PC-3 (cell line): ENCODE results near the gene ADGRV1. TPM values are rescaled to one million over a fixed set of nuclear protein-coding genes. Genes with fewer than 3 reads are reported as not detected.

Source experiments
- ATAC-seq: fragments of 200-7000 bp; cut with Tn5 transposase; 2 replicates; pipeline ENCODE4 v1.9.1; 2020; ENCODE audit warnings: mild to moderate bottlenecking, moderate library complexity
- BruUV-seq: library from RNA; stranded (reverse); fragments of 400-500 nt; replicated peaks from 2 replicates; lab custom pipeline; 2021; lab: Mats Ljungman, UMichigan
- CTCF ChIA-PET: fragments of 300-600 bp; sonication (Branson Sonifier 250); formaldehyde crosslinking; loops from one replicate; lab custom pipeline; 2022; ENCODE audit warnings: antibody characterized with exemption; lab: Charles Lee
- POLR2A ChIA-PET: fragments of 300-600 bp; sonication (Branson Sonifier 250); formaldehyde crosslinking; loops from one replicate; lab custom pipeline; 2022; ENCODE audit warnings: antibody characterized with exemption; ENCODE audit not compliant: unreplicated experiment; lab: Charles Lee
- DNase-seq: peaks from one replicate; pipeline ENCODE4 v3.0.0-alpha.2; 2015
- H2AFZ ChIP-seq: fragments of 300-600 bp; sonication (generic); 2 replicates; pipeline ENCODE4 v1.6.0; 2016; ENCODE audit warnings: antibody characterized with exemption, low read length
- H3F3A ChIP-seq: fragments of 300-600 bp; sonication (generic); one replicate; pipeline ENCODE4 v1.6.0; 2017; ENCODE audit warnings: antibody characterized with exemption, low read length, control low read depth, mild to moderate bottlenecking; ENCODE audit not compliant: unreplicated experiment
- H3K27ac ChIP-seq: fragments of 300-600 bp; sonication (generic); 2 replicates; pipeline ENCODE4 v1.5.1; 2016; ENCODE audit warnings: mild to moderate bottlenecking, low read length
- H3K27me3 ChIP-seq: fragments of 300-600 bp; sonication (generic); 2 replicates; pipeline ENCODE4 v1.6.1; 2016; ENCODE audit warnings: low read length, mixed read lengths
- H3K36me3 ChIP-seq: fragments of 300-600 bp; sonication (generic); 2 replicates; pipeline ENCODE4 v1.6.1; 2016; ENCODE audit warnings: low read depth, mixed run types, low read length, mixed read lengths
- H3K4me1 ChIP-seq: fragments of 300-600 bp; sonication (generic); 2 replicates; pipeline ENCODE4 v1.5.1; 2016; ENCODE audit warnings: low read length; ENCODE audit not compliant: insufficient read depth
- H3K4me2 ChIP-seq: fragments of 300-600 bp; sonication (generic); 2 replicates; pipeline ENCODE4 v1.6.0; 2016; ENCODE audit warnings: low read length
- H3K4me3 ChIP-seq: fragments of 300-600 bp; sonication (generic); 2 replicates; pipeline ENCODE4 v1.5.1; 2016; ENCODE audit warnings: mild to moderate bottlenecking, low read length, mixed read lengths
- H3K79me2 ChIP-seq: fragments of 300-600 bp; sonication (generic); 2 replicates; pipeline ENCODE4 v1.6.1; 2017; ENCODE audit warnings: low read length, mixed read lengths
- H3K9ac ChIP-seq: fragments of 300-600 bp; sonication (generic); 2 replicates; pipeline ENCODE4 v1.6.0; 2016; ENCODE audit warnings: mild to moderate bottlenecking, low read length
- H3K9me2 ChIP-seq: fragments of 300-600 bp; sonication (generic); replicated peaks from 2 replicates; pipeline ENCODE4 v1.6.1; 2016; ENCODE audit warnings: mixed run types, low read length, mixed read lengths
- H3K9me3 ChIP-seq: fragments of 300-600 bp; sonication (generic); 2 replicates; pipeline ENCODE4 v1.6.1; 2016; ENCODE audit warnings: low read length, mixed read lengths
- H4K20me1 ChIP-seq: fragments of 300-600 bp; sonication (generic); 2 replicates; pipeline ENCODE4 v1.6.1; 2016; ENCODE audit warnings: low read length, mixed read lengths
- EZH2 ChIP-seq: fragments of 300-600 bp; sonication (generic); IDR thresholded peaks from one replicate; pipeline ENCODE4 v1.6.1; 2017; ENCODE audit warnings: antibody characterized with exemption, mild to moderate bottlenecking, low read length; ENCODE audit not compliant: unreplicated experiment
- EZH2phosphoT487 ChIP-seq: fragments of 300-600 bp; sonication (generic); IDR thresholded peaks from 2 replicates; pipeline ENCODE4 v1.6.1; 2018; ENCODE audit warnings: mild to moderate bottlenecking, antibody characterized with exemption, low read length, borderline replicate concordance
- intact Hi-C: fragments of 100-400 bp; cut with micrococcal nuclease; formaldehyde crosslinking; loops from 2 replicates; pipeline ENCODE4 v1.9.0; 2023
- total RNA-seq: library from RNA; depleted of rRNA; stranded (reverse); fragments of >200 nt; gene quantifications from 2 replicates; pipeline ENCODE4 v1.2.3, GENCODE V29; 2014
- TF ChIP-seq, protein P1 (sequence below): fragments of 300-600 bp; sonication (generic); conservative IDR thresholded peaks from 2 replicates; pipeline ENCODE4 v1.5.1; 2017; ENCODE audit warnings: antibody characterized with exemption, low read depth, mild to moderate bottlenecking, low read length

The ADGRV1 gene
- total RNA-seq, 1 experiment from 2014 or later = 22.7 TPM

DNA sequence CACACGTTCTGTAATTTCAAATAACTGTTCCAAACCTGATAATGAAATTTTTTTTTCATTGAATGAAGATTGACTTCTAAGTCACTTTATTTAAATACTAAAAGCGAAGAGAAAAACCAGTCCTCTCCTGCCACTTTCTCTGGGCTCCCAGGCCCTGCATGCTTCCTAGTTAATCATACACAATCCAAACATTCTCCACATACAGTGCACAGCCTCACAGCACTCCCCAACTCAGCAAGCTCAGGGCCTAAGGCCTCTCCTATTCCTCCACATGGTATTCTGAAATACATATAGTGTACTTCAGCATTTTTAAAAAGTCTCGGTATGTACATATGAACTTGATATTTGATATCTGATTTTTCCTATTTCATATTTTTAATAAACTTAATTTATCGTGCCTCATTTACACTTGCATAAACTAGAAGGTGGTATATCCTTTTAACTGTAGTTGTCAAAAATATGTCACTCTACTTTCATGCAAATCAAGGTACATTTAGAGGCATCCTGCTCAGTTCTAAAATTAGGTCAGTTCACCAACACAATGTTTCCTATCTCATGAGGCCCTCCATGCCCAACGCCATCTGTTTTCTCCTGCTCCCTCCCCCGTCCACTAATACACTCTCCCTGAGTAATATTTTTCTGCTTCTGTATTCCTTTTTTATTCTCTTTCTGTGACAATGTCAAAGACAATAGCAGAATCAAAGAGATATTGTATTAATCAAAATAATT, 617.9 kb downstream of the ADGRV1 start:
- Histone ChIP-seq H3K4me3 (no peak overlapping the region), H3K79me2 (no peaks in the 10 kb centered on the region), H3K4me1 (no peaks in the 10 kb centered on the region), H3K9me3 (no peaks in the 10 kb centered on the region), H3K4me2 (no peak overlapping the region), H3K9me2 (no peaks in the 10 kb centered on the region), H4K20me1 (no peaks in the 10 kb centered on the region), H3K27me3 (no peaks in the 10 kb centered on the region), H2AFZ (no peak overlapping the region), H3F3A (no peaks in the 10 kb centered on the region), H3K9ac (no peak overlapping the region), H3K27ac (no peak overlapping the region), H3K36me3 (no peaks in the 10 kb centered on the region)
- intact Hi-C loops = no loop called here
- no peak for TF ChIP-seq EZH2phosphoT487
- TF ChIP-seq, protein P1, sequence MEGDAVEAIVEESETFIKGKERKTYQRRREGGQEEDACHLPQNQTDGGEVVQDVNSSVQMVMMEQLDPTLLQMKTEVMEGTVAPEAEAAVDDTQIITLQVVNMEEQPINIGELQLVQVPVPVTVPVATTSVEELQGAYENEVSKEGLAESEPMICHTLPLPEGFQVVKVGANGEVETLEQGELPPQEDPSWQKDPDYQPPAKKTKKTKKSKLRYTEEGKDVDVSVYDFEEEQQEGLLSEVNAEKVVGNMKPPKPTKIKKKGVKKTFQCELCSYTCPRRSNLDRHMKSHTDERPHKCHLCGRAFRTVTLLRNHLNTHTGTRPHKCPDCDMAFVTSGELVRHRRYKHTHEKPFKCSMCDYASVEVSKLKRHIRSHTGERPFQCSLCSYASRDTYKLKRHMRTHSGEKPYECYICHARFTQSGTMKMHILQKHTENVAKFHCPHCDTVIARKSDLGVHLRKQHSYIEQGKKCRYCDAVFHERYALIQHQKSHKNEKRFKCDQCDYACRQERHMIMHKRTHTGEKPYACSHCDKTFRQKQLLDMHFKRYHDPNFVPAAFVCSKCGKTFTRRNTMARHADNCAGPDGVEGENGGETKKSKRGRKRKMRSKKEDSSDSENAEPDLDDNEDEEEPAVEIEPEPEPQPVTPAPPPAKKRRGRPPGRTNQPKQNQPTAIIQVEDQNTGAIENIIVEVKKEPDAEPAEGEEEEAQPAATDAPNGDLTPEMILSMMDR = no peak
- no peak for TF ChIP-seq EZH2
- CTCF ChIA-PET = no interaction called here
- no TSS peak for BruUV-seq
- POLR2A ChIA-PET = no interaction called here
- ATAC-seq = no peak
- no peak for DNase-seq

DNA sequence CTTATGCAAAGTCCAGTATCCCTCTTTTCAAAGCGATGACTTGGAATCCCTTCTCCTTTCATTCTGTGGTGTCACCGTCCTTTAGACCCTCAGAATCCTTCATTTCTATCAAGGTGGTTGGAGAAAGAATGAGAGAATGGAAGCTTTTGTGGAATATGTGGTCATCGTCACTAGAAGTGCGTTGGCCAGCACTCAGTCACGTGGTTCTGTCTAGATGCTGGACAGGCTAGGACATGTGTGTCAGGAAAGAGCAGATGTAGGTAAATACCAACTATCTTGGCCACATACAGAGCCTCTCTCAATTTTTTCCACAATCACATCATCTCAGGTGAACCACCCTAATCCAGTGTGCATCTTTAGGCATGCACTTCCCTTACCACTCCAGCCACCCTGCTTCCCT, 618.5 kb downstream of the ADGRV1 start:
- no peaks in the 10 kb centered on the region for H3K4me1 ChIP-seq
- no peak overlapping the region for H3K4me3 ChIP-seq
- DNase-seq (no peak), ATAC-seq (no peak)
- TF ChIP-seq, protein P1 = no peak
- TF ChIP-seq EZH2 (no peak), EZH2phosphoT487 (no peak)
- H3K79me2 ChIP-seq = no peaks in the 10 kb centered on the region
- no peak overlapping the region for H3K27ac ChIP-seq
- no peaks in the 10 kb centered on the region for H3K9me2 ChIP-seq
- H3K36me3 ChIP-seq = no peaks in the 10 kb centered on the region
- intact Hi-C loops = no loop called here
- H2AFZ ChIP-seq = no peak overlapping the region
- ChIA-PET CTCF (no interaction called here), POLR2A (no interaction called here)
- no peaks in the 10 kb centered on the region for H4K20me1 ChIP-seq
- no peaks in the 10 kb centered on the region for H3K27me3 ChIP-seq
- H3F3A ChIP-seq = no peaks in the 10 kb centered on the region
- H3K9me3 ChIP-seq = no peaks in the 10 kb centered on the region
- no TSS peak for BruUV-seq
- H3K9ac ChIP-seq = no peak overlapping the region
- no peak overlapping the region for H3K4me2 ChIP-seq

DNA sequence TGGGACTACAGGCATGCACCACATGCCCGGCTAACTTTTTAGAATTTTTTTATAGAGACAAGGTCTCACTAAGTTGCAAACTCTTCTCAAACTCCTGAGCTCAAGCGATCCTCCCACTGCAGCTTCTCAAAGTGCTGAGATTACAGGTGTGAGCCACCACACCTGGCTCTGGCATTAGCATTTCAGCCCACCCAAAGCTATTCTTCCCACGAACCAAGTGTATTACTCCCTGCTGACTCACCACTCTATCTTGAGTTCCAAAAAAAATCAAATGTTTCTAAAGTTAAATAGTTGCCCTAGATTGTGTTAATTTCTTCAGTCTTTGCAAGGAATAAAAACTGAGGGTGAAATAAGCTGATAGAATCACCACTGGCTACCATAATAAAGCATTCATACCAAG, 619.0 kb downstream of the ADGRV1 start:
- TF ChIP-seq, protein P1 = no peak
- TF ChIP-seq EZH2phosphoT487 = no peak
- no peak for TF ChIP-seq EZH2
- Histone ChIP-seq H3F3A (no peaks in the 10 kb centered on the region), H4K20me1 (no peaks in the 10 kb centered on the region), H3K4me3 (no peak overlapping the region), H3K36me3 (no peaks in the 10 kb centered on the region), H3K27ac (no peak overlapping the region), H3K4me2 (no peak overlapping the region), H2AFZ (no peak overlapping the region), H3K9me3 (no peaks in the 10 kb centered on the region), H3K4me1 (no peaks in the 10 kb centered on the region), H3K79me2 (no peaks in the 10 kb centered on the region), H3K9ac (no peak overlapping the region), H3K9me2 (no peaks in the 10 kb centered on the region), H3K27me3 (no peaks in the 10 kb centered on the region)
- DNase-seq = no peak
- CTCF ChIA-PET = no interaction called here
- no peak for ATAC-seq
- BruUV-seq = no TSS peak
- POLR2A ChIA-PET = no interaction called here
- intact Hi-C loops = no loop called here
